ENCODE results near the gene UGGT2.

- no peak for TF ChIP-seq POLR2A (IDR thresholded peaks at IDR 0.05)
- TF ChIP-seq CTCF (IDR thresholded peaks at IDR 0.05): no peak
- no peak for TF ChIP-seq POLR2AphosphoS5 (IDR thresholded peaks at IDR 0.05)
Measured at GRCh38 chr13:95841894-95842293, 211.3 kb downstream of the UGGT2 start.

All from prostate gland (tissue), 2 donors.